Measurements from ENCODE around the gene SMYD3. TPM values are rescaled to one million over a fixed set of nuclear protein-coding genes. Genes with fewer than 3 reads are reported as not detected.
"Not testable (repeated sequence)": the region's sequence is repeated elsewhere in the genome, so short reads cannot be mapped to it uniquely, and the experiment has no call there.

The SMYD3 gene
- total RNA-seq, 1 donor from 2014 or later = 26.7 TPM

GRCh38 chr1:246077476-246077875 is 429.6 kb downstream of the SMYD3 start:
- DNase-seq (ENCODE audit: low read depth, low spot score) = no peak

GRCh38 chr1:246074421-246074820 is 432.7 kb downstream of the SMYD3 start:
- no peak for DNase-seq (ENCODE audit: low read depth, low spot score)

GRCh38 chr1:246072456-246072955 is 434.6 kb downstream of the SMYD3 start:
- no peak for DNase-seq (ENCODE audit: low read depth, low spot score)

GRCh38 chr1:246071981-246072380 is 435.1 kb downstream of the SMYD3 start:
- not testable (repeated sequence) for DNase-seq (ENCODE audit: low read depth, low spot score)

GRCh38 chr1:246071561-246071960 is 435.5 kb downstream of the SMYD3 start:
- not testable (repeated sequence) for DNase-seq (ENCODE audit: low read depth, low spot score)

GRCh38 chr1:246069581-246069980 is 437.5 kb downstream of the SMYD3 start:
- no peak for DNase-seq (ENCODE audit: low read depth, low spot score)

- DNase-seq (ENCODE audit: low read depth, low spot score) = no peak
These were observed 438.2 kb downstream of the SMYD3 start for GRCh38 chr1:246068619-246069509.

GRCh38 chr1:246068217-246068512 is 438.9 kb downstream of the SMYD3 start:
- DNase-seq (ENCODE audit: low read depth, low spot score) = no peak

GRCh38 chr1:246067432-246068216 is 439.5 kb downstream of the SMYD3 start:
- no peak for DNase-seq (ENCODE audit: low read depth, low spot score)

GRCh38 chr1:246066573-246066972 is 440.5 kb downstream of the SMYD3 start:
- no peak for DNase-seq (ENCODE audit: low read depth, low spot score)

GRCh38 chr1:246065592-246065991 is 441.5 kb downstream of the SMYD3 start:
- DNase-seq (ENCODE audit: low read depth, low spot score) = no peak

GRCh38 chr1:246064891-246065290 is 442.2 kb downstream of the SMYD3 start:
- no peak for DNase-seq (ENCODE audit: low read depth, low spot score)

- DNase-seq (ENCODE audit: low read depth, low spot score) = no peak
These were observed 444.0 kb downstream of the SMYD3 start for GRCh38 chr1:246063013-246063616.

- no peak for DNase-seq (ENCODE audit: low read depth, low spot score)
These were observed 448.6 kb downstream of the SMYD3 start for GRCh38 chr1:246058466-246058865.

GRCh38 chr1:246052603-246053002 is 454.5 kb downstream of the SMYD3 start:
- no peak for DNase-seq (ENCODE audit: low read depth, low spot score)

GRCh38 chr1:246051909-246052518 is 455.1 kb downstream of the SMYD3 start:
- no peak for DNase-seq (ENCODE audit: low read depth, low spot score)

- no peak for DNase-seq (ENCODE audit: low read depth, low spot score)
These were observed 458.4 kb downstream of the SMYD3 start for GRCh38 chr1:246048693-246049092.

- no peak for DNase-seq (ENCODE audit: low read depth, low spot score)
These were observed 463.5 kb downstream of the SMYD3 start for GRCh38 chr1:246043556-246043955.

- DNase-seq (ENCODE audit: low read depth, low spot score) = no peak
These were observed 465.7 kb downstream of the SMYD3 start for GRCh38 chr1:246041360-246041759.

- no peak for DNase-seq (ENCODE audit: low read depth, low spot score)
These were observed 466.7 kb downstream of the SMYD3 start for GRCh38 chr1:246040200-246040890.

- no peak for DNase-seq (ENCODE audit: low read depth, low spot score)
These were observed 467.5 kb downstream of the SMYD3 start for GRCh38 chr1:246039584-246039983.

Measured in pulmonary artery endothelial cell (primary cell).